ENCODE results near the gene UBAP2. TPM values are rescaled to one million over a fixed set of nuclear protein-coding genes. Genes with fewer than 3 reads are reported as not detected.

UBAP2 gene
- total RNA-seq, 1 donor from 2014 or later = 87.7 TPM

GRCh38 chr9:34093578-34093977 lies 44.9 kb upstream of the UBAP2 start:
- TF ChIP-seq CTCF (IDR thresholded peaks at IDR 0.05; ENCODE audit: unreplicated experiment) = no peak
- H3K27me3 Mint-ChIP-seq (ENCODE audit: unreplicated experiment) = no peaks in the 10 kb centered on the region
- H3K36me3 Mint-ChIP-seq (ENCODE audit: low read depth, unreplicated experiment) = peaks cover 35% of the 10 kb centered on the region
- no peak for DNase-seq (ENCODE audit: low spot score)
- H3K27ac Mint-ChIP-seq (ENCODE audit: unreplicated experiment) = no peak overlapping the region
- H3K9me3 Mint-ChIP-seq (ENCODE audit: unreplicated experiment) = no peaks in the 10 kb centered on the region
- no peaks in the 10 kb centered on the region for H3K4me1 Mint-ChIP-seq (ENCODE audit: unreplicated experiment)
- H3K4me3 Mint-ChIP-seq (ENCODE audit: unreplicated experiment) = peak overlapping the region; percentile 2

- H3K9me3 Mint-ChIP-seq (ENCODE audit: unreplicated experiment) = no peaks in the 10 kb centered on the region
- TF ChIP-seq CTCF (IDR thresholded peaks at IDR 0.05; ENCODE audit: unreplicated experiment) = no peak
- H3K4me3 Mint-ChIP-seq (ENCODE audit: unreplicated experiment) = no peak overlapping the region
- H3K27ac Mint-ChIP-seq (ENCODE audit: unreplicated experiment) = no peak overlapping the region
- no peaks in the 10 kb centered on the region for H3K4me1 Mint-ChIP-seq (ENCODE audit: unreplicated experiment)
- H3K36me3 Mint-ChIP-seq (ENCODE audit: low read depth, unreplicated experiment) = peaks cover 32% of the 10 kb centered on the region
- H3K27me3 Mint-ChIP-seq (ENCODE audit: unreplicated experiment) = no peaks in the 10 kb centered on the region
- DNase-seq (ENCODE audit: low spot score) = no peak
Observed at GRCh38 chr9:34089311-34089710, 40.6 kb upstream of the UBAP2 start.

- Mint-ChIP-seq H3K27me3 (ENCODE audit: unreplicated experiment) (no peaks in the 10 kb centered on the region), H3K4me1 (ENCODE audit: unreplicated experiment) (no peaks in the 10 kb centered on the region), H3K9me3 (ENCODE audit: unreplicated experiment) (no peaks in the 10 kb centered on the region), H3K4me3 (ENCODE audit: unreplicated experiment) (no peak overlapping the region), H3K27ac (ENCODE audit: unreplicated experiment) (no peak overlapping the region), H3K36me3 (ENCODE audit: low read depth, unreplicated experiment) (peaks cover 25% of the 10 kb centered on the region)
- no peak for TF ChIP-seq CTCF (IDR thresholded peaks at IDR 0.05; ENCODE audit: unreplicated experiment)
- DNase-seq (ENCODE audit: low spot score) = no peak
Observed at GRCh38 chr9:34087370-34087769, 38.7 kb upstream of the UBAP2 start.

DNA sequence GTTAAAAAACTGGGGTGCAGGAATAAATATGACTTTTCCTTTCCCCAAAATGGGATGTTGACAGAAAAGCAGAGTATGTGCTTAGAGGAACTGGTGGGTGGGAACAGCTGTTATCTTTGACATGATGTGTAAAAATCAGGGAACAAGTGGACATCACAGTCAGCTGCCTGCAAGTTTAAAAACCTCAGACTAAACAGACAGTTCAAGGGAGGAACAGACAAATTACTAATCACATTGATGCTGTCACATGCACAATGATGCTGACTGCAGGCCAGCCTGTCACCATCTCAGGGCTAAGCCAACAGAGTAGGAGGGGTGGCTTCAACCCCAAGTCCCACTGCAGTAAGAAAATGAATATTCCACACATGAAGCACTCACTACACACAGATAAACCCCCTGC lies 38.2 kb upstream of the UBAP2 start:
- Mint-ChIP-seq H3K4me1 (ENCODE audit: unreplicated experiment) (no peaks in the 10 kb centered on the region), H3K27me3 (ENCODE audit: unreplicated experiment) (no peaks in the 10 kb centered on the region), H3K4me3 (ENCODE audit: unreplicated experiment) (no peak overlapping the region), H3K9me3 (ENCODE audit: unreplicated experiment) (no peaks in the 10 kb centered on the region), H3K36me3 (ENCODE audit: low read depth, unreplicated experiment) (peaks cover 22% of the 10 kb centered on the region), H3K27ac (ENCODE audit: unreplicated experiment) (no peak overlapping the region)
- no peak for DNase-seq (ENCODE audit: low spot score)
- no peak for TF ChIP-seq CTCF (IDR thresholded peaks at IDR 0.05; ENCODE audit: unreplicated experiment)

DNA sequence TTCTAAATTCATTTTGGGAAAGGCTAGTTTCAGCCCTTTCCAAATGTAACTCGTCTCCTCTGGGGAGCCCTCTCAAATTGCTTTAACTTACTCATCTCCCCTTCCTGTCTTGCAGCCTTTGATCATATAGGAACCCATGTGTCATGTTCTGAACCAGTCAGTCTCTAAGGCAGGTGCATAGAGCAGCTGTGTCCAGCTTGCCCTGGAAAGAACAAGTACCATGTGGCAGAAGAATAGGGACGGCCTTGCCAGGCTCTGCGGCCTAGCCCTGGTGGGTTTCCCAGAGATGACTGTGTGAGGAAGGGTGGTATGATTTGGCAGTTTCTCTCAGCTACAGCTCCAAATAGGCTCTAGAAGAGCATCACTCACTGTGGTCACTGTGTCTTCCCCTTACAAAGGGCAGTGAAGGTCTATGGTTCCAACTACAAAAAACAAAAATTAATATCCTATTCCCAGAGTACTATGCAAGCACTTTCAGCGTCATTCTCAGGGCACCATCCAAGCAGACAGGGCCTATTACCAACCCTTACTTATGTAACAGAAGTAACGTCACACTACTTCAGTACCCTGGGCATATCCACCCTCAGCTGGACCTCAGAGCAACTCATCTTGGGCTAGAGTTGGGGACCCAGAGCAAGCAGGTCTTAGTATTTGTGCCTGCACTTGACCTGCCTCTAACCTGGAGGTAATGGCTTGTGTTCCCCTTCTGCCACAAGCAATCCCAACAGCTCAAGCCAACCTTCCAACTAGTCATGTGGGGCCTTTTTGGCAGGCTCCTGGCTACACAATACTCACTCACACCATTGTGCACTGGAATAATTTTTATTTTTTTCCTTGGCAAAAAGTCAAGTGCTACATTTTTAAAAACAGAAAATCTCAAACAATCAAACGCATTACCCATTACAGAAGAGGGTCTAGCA lies 37.2 kb upstream of the UBAP2 start:
- H3K9me3 Mint-ChIP-seq (ENCODE audit: unreplicated experiment) = no peaks in the 10 kb centered on the region
- no peak overlapping the region for H3K4me3 Mint-ChIP-seq (ENCODE audit: unreplicated experiment)
- H3K36me3 Mint-ChIP-seq (ENCODE audit: low read depth, unreplicated experiment) = peaks cover 19% of the 10 kb centered on the region
- DNase-seq (ENCODE audit: low spot score) = no peak
- H3K27ac Mint-ChIP-seq (ENCODE audit: unreplicated experiment) = no peak overlapping the region
- no peak for TF ChIP-seq CTCF (IDR thresholded peaks at IDR 0.05; ENCODE audit: unreplicated experiment)
- no peaks in the 10 kb centered on the region for H3K4me1 Mint-ChIP-seq (ENCODE audit: unreplicated experiment)
- H3K27me3 Mint-ChIP-seq (ENCODE audit: unreplicated experiment) = no peaks in the 10 kb centered on the region
